Measurements from ENCODE around the gene PLXNB2. TPM values are rescaled to one million over a fixed set of nuclear protein-coding genes. Genes with fewer than 3 reads are reported as not detected.

Gene PLXNB2
- total RNA-seq, 1 experiment from 2014 or later = 236 TPM

GRCh38 chr22:50302564-50302963 is 4.9 kb downstream of the PLXNB2 start:
- ATAC-seq (no peak), DNase-seq (ENCODE audit: low read depth, low spot score) (no peak)
- Histone ChIP-seq H3K4me3 (replicated peaks in 1 of 2; ENCODE audit: low read depth in 1 of 2, low read length in 2 of 2) (no peak overlapping the region), H3K4me2 (ENCODE audit: low read length) (peak overlapping the region; percentile 98), H3K79me2 (ENCODE audit: insufficient read depth, low read length) (peaks cover 94% of the 10 kb centered on the region), H3K9me3 (ENCODE audit: control insufficient read depth in 1 of 2, insufficient read depth in 1 of 2, low read depth in 1 of 2, low read length in 2 of 2) (no peaks in the 10 kb centered on the region), H3K9ac (ENCODE audit: low read length) (peak overlapping the region; percentile 96; the same call in 1 of the 2 replicates), H4K20me1 (ENCODE audit: insufficient read depth) (no peaks in the 10 kb centered on the region), H3K27ac (ENCODE audit: low read depth, low read length) (peak overlapping the region; percentile 99), H3K27me3 (ENCODE audit: insufficient read depth, low read length) (no peaks in the 10 kb centered on the region), H2AFZ (ENCODE audit: low read depth, low read length, poor library complexity, severe bottlenecking) (no peak overlapping the region), H3K4me1 (ENCODE audit: control insufficient read depth in 1 of 2, insufficient read depth in 2 of 2, low read length in 2 of 2) (peaks cover 59 to 85% of the 10 kb centered on the region in 2 experiments), H3K36me3 (ENCODE audit: control insufficient read depth in 1 of 2, insufficient read depth in 2 of 2, low read length in 2 of 2) (0 out of 4 replicates have a peak, but pooled peaks cover 0 to 2% of the 10 kb centered on the region in 2 experiments), H3K9me2 (ENCODE audit: insufficient read depth) (no peaks in the 10 kb centered on the region)
- ChIA-PET POLR2A (interaction anchor here (2.3 kb wide), 1 partner anchor 8 kb away, joined by 11 read pairs; no protein-coding TSS in a partner anchor), RAD21 (ENCODE audit: low non-redundant PET in 1 of 2, low total read pairs in 2 of 2, uncharacterized antibody in 2 of 2, unreplicated experiment in 2 of 2) (no interaction called here), CTCF (no interaction called here)
- TF ChIP-seq SIN3A (IDR thresholded peaks at IDR 0.05; ENCODE audit: low read depth) (no peak), CEBPB (IDR thresholded peaks at IDR 0.05; ENCODE audit: low read depth) (no peak), REST (IDR thresholded peaks at IDR 0.05; ENCODE audit: low read depth) (no peak), TCF7L2 (IDR thresholded peaks at IDR 0.05; ENCODE audit: borderline replicate concordance, extremely low read depth, insufficient read depth, insufficient read length) (no peak), POLR2A (IDR thresholded peaks at IDR 0.05; ENCODE audit: borderline replicate concordance, extremely low read depth, insufficient read depth, insufficient read length) (no peak), EZH2phosphoT487 (IDR thresholded peaks at IDR 0.05; ENCODE audit: borderline replicate concordance) (no peak), RAD21 (IDR thresholded peaks at IDR 0.05; ENCODE audit: low read depth) (no peak)
- TF ChIP-seq, protein P1, sequence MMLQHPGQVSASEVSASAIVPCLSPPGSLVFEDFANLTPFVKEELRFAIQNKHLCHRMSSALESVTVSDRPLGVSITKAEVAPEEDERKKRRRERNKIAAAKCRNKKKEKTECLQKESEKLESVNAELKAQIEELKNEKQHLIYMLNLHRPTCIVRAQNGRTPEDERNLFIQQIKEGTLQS (IDR thresholded peaks at IDR 0.05) = no peak
- TF ChIP-seq, protein P2, sequence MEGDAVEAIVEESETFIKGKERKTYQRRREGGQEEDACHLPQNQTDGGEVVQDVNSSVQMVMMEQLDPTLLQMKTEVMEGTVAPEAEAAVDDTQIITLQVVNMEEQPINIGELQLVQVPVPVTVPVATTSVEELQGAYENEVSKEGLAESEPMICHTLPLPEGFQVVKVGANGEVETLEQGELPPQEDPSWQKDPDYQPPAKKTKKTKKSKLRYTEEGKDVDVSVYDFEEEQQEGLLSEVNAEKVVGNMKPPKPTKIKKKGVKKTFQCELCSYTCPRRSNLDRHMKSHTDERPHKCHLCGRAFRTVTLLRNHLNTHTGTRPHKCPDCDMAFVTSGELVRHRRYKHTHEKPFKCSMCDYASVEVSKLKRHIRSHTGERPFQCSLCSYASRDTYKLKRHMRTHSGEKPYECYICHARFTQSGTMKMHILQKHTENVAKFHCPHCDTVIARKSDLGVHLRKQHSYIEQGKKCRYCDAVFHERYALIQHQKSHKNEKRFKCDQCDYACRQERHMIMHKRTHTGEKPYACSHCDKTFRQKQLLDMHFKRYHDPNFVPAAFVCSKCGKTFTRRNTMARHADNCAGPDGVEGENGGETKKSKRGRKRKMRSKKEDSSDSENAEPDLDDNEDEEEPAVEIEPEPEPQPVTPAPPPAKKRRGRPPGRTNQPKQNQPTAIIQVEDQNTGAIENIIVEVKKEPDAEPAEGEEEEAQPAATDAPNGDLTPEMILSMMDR (IDR thresholded peaks at IDR 0.05 in 2 of 3, conservative IDR thresholded peaks at IDR 0.05 in 1 of 3; ENCODE audit: borderline replicate concordance in 1 of 3, insufficient read depth in 1 of 3, low read depth in 2 of 3, low read length in 2 of 3) = no peak
- TF ChIP-seq, protein P3, sequence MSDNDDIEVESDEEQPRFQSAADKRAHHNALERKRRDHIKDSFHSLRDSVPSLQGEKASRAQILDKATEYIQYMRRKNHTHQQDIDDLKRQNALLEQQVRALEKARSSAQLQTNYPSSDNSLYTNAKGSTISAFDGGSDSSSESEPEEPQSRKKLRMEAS (IDR thresholded peaks at IDR 0.05) = no peak
- intact Hi-C loops (cut with micrococcal nuclease) = no loop called here
- BruUV-seq (replicated peaks) = no TSS peak
